GM21786 (cell line): ENCODE data around the gene KIF22.
"Not testable (repeated sequence)": the region's sequence is repeated elsewhere in the genome, so short reads cannot be mapped to it uniquely, and the experiment has no call there.

Experiments
- ATAC-seq: cut with Tn5 transposase; IDR thresholded peaks from one replicate; pipeline ENCODE4 v1.9.1; 2021; ENCODE audit not compliant: unreplicated experiment

The KIF22 gene

DNA sequence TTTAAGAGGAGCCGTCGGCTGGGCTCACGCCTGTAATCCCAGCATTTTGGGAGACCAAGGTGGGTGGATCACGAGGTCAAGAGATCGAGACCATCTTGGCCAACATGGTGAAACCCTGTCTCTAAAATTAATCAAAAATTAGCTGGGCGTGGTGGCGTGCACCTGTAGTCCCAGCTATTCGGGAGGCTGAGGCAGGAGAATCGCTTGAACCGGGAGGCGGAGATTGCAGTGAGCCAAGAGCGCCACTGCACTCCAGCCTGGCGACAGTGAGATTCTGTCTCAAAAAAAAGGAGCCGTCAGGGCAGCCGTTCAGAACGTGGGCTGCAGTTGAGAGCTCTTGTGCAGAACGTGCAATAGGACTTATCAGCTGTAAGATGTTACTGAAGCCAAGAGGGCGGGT is 2.6 kb downstream of the KIF22 start:
- not testable (repeated sequence) for ATAC-seq

DNA sequence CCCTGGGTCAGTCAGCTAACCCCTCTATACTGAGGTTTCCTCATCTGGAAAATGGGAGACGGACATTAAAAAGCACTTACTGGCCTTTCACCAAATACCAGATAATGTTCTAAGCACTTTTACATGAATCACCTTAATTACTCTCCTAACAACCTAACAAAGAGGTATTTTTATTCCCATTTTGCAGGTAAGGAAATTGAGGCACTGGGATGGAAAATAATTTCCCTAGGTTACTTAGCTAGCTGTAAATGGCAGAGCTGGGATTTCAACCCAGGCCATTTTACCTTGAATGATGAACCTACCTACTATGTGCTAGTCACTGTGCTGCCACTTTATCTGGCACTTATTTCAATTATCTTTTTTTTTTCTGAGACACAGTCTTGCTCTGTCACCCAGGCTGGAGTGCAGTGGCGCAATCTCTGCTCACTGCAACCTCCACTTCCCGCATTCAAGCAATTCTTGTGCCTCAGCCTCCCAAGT is 3.7 kb downstream of the KIF22 start:
- ATAC-seq, result no peak

DNA sequence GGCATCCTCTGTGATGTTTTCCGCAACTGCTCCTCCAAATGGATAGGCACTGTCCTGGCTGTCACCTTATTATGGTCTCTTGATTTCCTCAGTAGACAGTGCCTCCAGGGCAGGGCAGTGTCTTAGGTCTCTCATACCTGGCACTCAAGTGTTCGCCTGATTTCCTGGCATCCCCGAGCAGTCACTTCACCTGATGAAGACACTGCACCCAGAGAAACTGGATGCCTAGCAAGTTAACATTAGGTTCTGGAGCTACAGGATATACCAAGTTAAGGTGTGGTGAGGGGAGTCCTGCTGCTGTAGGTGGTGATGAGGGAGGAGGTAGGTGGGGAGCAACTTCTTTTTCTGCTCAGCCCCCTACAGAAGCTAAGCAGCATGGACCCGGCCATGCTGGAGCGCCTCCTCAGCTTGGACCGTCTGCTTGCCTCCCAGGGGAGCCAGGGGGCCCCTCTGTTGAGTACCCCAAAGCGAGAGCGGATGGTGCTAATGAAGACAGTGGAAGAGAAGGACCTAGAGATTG is 11.9 kb downstream of the KIF22 start:
- ATAC-seq, result no peak

DNA sequence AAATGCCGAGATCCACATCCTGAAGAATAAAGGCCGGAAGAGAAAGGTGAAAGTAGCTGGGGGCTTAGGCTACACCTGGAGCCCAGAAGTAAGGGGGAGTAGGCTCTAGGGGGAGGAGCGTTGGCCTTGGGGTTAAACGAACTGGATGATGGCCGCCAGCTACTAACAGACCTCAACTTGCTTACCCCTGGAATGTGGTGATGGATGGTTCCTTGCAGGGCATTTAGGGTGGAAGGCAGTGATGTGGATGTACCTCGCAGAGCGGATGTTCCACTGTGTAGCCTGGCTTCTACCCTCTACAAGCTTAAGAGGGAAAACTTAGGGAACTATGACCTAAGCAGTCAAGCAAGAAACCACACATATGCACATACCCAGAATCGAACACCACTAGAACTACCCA is 13.5 kb downstream of the KIF22 start:
- ATAC-seq, result no peak

DNA sequence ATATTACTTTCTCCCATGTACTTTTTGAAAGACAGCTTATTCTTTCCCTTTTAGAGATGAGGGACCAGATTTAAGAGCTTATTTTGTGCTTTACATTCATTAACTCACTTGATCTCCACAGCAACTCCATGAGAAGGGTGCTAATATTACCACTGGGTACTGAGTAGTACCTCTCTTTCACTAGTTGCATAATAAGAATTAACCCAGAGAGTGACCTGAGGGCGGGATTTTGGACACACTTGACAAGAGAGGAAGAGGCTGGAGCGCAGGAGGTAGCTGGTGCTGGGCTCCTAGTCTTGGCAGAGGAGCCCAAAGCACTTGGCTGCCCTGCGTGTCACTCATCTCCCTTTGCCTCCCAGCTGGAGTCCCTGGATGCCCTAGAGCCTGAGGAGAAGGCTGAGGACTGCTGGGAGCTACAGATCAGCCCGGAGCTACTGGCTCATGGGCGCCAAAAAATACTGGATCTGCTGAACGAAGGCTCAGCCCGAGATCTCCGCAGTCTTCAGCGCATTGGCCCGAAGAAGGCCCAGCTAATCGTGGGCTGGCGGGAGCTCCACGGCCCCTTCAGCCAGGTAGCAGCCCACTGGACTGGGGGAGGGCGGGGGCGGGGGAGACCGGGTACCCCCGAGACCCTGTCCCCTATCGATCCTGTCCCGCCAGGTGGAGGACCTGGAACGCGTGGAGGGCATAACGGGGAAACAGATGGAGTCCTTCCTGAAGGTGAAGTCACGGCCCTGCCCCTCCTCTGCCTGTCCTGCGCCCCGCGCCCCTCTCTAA is 14.1 kb downstream of the KIF22 start:
- no peak for ATAC-seq

DNA sequence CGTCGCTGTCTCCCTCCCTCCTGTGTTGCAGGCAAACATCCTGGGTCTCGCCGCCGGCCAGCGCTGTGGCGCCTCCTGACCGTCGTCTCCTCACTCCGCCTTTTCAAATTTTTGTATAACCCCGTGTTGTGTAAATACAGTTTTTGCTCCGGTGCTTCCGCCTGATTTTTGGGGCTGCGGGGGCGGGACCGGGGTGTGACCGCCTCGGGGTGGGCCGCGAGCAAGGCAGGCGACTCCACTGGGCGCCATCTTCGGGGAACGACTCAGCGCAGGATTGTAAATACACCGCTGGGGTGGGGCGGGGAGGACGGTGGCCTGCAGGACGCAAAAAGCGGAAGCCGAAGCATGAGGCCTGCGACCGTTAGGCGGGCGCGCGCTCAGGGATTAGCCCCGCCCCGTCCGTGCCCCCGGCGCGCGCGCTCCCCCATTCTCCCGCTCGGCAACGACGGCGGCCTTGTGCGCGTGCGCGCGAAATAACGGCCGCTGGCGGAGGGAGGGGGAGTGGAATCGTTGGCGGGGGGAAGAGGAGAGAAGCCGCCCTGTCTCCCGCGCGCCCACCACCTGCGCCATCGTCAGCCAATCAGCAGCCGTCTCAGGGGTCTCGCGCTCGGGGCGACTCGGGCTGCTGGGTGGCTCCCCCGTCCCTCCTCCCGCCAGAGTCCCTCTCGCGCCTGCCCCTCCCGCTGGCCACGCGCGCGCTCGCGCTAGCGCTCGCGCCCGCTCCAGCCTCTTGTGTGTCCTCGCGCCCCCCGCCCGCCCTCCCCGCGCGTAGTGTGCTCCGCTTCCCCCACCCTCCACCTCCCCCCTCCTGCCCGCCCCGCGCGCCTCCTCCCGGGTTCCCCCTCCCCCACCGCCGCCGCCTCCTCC is 14.9 kb downstream of the KIF22 start:
- peak; percentile 48 for ATAC-seq

DNA sequence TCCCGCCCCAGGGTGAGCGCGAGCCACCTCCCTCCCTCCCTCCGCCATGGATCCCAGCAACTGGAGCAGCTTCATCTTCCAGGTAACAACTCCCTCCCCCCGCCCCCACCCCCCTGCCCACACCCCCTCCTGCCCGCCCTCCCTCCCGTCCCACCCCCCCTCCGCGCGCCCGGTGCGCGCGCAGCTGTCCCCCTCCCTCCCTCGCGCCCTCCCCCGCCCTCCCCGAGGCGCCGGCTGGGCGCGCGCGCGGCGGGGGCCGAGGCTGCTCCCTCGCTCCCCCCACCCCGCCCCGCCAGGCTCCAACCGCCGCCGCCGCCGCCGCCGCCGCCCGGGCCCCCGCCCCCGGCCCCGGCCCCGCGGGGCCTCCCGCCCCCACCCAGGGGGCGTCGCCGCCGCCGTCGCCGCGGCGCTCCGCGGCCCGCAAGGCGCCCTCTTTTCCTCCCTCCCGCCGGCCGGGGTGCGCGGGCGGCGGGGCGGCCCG is 15.6 kb downstream of the KIF22 start, which contains the start of gene MAZ:
Gene MAZ, plus strand, starts transcription at position 431 of the 481 bp plus-strand sequence. CDS start 173 bp downstream, outside the sequence.
- no peak for ATAC-seq

DNA sequence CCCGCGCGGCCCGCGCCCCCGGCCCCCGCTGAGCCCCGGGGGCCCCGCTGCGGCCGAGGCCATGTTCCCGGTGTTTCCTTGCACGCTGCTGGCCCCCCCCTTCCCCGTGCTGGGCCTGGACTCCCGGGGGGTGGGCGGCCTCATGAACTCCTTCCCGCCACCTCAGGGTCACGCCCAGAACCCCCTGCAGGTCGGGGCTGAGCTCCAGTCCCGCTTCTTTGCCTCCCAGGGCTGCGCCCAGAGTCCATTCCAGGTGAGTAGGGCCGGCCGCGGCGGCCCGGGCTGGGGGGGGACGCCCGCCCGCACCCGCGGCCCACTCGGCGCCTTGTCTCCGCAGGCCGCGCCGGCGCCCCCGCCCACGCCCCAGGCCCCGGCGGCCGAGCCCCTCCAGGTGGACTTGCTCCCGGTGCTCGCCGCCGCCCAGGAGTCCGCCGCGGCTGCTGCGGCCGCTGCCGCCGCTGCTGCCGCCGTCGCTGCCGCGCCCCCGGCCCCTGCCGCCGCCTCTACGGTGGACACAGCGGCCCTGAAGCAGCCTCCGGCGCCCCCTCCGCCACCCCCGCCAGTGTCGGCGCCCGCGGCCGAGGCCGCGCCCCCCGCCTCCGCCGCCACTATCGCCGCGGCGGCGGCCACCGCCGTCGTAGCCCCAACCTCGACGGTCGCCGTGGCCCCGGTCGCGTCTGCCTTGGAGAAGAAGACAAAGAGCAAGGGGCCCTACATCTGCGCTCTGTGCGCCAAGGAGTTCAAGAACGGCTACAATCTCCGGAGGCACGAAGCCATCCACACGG is 16.3 kb downstream of the KIF22 start:
- no peak for ATAC-seq

DNA sequence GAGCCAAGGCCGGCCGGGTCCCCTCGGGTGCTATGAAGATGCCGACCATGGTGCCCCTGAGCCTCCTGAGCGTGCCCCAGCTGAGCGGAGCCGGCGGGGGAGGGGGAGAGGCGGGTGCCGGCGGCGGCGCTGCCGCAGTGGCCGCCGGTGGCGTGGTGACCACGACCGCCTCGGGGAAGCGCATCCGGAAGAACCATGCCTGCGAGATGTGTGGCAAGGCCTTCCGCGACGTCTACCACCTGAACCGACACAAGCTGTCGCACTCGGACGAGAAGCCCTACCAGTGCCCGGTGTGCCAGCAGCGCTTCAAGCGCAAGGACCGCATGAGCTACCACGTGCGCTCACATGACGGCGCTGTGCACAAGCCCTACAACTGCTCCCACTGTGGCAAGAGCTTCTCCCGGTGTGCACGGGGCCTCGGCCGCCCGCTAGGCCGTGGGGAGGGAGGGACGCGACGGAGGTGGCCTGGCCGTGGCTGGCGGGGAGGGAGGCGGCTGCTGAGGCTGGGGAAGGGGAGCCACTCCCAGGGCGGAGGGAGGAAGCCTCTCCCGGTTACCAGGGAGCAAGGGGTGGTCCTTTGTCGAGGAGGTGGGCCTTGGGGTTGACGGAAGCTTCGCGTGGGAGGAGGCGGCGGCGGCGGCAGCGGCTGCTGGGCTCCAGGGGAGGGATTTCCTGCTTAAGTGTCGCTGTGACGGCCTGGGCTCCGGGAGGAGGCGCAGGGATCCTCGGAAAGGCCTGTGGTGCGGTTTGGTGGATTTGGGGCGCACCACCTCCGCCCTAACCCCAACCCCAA is 17.1 kb downstream of the KIF22 start:
- ATAC-seq, result no peak

DNA sequence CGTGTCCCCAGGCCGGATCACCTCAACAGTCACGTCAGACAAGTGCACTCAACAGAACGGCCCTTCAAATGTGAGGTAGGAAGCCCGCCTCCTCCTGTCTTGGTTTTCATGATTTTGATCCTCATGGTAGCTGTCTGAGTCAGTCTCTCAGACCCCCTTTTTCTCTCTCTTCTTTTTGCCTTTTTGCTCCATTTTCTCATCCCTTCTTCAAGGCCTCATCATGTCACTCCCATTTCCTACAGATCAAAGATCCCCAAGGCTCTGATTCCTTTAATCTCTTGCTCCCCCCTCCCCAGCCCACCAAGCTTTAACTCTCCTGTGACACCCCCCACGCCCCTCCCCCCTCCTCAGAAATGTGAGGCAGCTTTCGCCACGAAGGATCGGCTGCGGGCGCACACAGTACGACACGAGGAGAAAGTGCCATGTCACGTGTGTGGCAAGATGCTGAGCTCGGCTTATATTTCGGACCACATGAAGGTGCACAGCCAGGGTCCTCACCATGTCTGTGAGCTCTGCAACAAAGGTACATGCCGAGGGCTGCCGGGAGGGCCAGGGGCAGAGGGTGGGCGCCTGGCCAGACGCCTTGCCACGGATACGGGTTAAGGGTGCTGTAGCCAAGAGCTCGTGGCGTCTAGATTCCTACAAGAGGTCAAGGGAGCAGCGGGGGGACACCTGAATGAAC is 17.8 kb downstream of the KIF22 start:
- ATAC-seq, result no peak

DNA sequence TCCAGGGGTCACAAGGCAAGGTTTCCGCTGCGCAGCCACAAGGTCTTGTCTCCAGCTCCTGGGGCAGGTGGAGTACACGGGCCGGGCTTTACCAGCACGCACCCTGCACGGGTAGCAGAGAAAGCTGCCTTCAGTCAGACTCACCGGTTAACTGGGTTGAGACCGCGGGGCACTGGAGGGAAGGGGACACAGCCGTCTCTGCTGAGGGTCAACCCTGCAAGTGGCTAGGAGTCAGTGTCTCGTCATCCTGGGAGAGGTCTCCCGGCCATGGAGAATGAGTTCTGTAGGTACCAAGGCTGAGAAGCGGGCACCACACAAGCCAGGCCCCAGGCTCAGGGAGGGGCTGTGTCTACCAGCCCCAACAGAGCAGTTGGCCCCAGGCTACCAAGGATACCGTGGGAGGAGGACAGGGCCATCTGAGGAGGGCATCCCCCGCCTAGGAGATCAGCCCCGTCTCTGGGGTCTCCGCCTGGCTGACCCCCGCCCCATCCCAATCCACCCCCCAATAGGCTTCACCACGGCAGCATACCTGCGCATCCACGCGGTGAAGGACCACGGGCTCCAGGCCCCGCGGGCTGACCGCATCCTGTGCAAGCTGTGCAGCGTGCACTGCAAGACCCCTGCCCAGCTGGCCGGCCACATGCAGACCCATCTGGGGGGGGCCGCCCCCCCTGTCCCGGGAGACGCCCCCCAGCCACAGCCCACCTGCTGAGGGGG is 18.6 kb downstream of the KIF22 start:
- no peak for ATAC-seq

DNA sequence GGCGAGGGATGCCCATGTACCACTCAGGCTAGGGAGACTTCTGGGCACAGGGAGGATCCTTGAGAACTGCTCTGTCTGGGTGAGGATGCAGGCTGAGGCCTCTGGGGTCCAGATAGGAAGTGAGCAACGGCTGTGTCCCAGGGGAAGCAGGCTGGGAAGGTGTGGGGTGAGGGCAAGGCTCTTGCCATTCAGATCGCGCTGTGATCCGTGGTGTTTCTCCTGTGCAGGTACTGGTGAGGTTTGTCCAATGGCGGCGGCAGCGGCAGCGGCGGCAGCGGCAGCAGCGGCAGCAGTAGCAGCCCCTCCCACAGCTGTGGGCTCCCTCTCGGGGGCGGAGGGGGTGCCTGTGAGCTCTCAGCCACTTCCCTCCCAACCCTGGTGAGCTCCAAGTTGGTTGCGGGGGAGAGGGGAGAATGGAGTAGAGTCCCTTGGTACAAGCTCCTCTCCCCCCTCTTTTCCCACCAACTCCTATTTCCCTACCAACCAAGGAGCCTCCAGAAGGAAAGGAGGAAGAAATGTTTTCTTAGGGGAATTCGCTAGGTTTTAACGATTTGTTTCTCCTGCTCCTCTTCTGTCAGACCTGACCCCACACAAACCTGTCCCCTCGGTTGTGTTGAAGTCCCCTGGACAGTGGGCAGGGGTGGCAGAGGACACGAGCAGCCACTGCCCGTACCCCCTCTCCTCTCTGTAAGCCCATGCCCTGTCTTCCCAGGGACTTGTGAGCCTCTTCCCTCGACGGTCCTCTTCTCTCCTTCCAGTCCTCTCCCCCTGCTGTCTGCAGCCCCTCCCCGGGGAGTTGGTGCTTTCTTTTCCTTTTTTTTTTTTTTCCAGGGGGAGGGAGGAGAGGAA is 19.5 kb downstream of the KIF22 start:
- no peak for ATAC-seq

DNA sequence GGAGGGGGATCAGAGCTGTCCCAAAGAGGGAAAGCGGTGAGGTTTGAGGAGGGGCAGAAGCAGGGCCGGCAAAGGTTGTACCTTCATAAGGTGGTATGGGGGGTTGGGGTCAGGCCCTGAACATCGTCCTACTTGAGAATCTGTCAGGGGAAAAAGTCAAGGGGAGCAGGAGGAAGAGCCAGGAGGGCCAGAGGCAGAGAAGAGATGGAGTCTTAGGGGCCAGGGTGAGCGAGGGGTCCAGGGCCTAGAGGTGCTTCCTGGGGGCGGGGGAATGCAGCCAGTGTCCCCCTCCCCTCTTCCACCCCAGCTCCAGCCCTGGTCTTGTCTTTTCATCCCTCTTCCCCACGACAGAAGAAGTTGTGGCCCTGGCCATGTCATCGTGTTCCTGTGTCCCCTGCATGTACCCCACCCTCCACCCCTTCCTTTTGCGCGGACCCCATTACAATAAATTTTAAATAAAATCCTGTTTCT is 20.2 kb downstream of the KIF22 start:
- ATAC-seq, result no peak

DNA sequence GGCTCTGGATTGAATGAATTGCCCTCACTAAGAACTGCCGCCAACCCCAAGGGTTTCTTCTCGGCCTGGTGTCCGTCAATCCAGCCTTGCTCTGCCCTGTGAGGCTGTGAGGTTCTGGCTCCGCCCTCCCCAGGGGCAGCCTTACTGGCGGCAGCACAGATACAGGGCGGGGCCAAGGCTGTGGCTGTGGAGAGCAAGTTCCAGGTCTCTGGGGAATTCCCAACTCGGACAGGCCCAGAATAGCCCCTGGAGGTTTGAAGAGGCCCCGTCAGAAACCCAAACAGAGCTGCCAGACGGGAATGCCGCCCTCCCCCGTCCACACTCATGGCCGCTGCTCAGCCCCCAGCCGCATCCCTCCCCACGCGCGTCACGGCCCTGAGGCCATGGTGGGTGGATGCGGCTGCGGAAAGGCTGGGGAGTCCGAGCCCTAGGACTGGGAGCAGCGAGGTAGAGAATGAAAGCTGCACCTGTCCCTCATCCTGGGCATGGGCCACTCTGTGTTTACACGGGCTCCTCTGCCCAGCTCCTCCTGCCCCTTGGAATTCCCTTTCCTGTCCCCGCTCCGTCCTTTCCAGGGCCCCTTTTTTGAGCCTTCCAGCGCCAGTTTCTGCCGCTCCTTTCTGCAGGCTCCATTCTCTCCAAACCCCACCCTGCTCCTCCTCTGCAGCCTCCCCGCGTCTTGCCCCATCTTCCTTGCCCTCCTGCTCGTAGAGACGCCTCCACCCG is 20.8 kb downstream of the KIF22 start:
- peak; percentile 46 for ATAC-seq

DNA sequence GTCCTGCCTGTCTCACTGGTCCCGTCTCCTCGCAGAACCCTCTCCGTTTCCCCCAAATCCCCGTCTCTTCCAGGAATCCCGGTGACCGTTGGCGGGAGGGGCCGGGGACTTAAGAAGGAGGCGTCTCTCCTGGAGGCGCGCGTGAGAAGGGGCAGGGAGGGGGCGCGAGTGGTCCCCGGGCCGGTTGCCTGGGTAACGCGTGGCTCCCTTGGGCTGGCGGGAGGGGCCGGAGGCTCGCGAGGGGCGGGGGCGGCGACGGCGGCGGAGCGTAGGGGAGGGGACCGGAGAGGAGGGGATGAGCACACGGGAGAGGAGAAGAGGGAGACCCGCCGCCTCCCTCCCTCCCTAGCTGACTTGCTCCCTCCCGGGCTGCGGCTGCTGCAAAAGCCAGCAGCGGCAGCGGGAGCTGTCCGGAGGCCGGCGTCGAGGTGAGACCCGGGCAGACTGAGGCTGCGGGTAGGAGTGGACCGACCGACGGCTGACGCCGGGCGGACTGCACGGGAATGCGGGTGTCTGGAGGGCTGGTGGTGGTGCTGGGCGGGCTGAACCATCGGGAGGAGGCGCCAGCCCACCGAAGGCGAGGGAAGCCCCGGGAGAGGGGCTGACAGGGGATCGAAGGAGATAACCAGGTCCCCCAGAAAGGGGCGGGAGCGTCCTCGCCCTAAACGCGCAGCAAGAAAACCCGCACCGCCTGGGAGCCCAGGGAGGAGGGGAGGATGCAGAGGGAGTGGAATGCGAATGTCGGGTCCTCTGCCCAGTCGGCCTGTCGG is 21.5 kb downstream of the KIF22 start, which contains the start of gene PRRT2:
Gene PRRT2, plus strand, starts transcription at position 298 of the 770 bp plus-strand sequence. CDS start 862 bp downstream, outside the sequence.
- no peak for ATAC-seq
